ENCODE results near the gene COL4A2.

COL4A2 gene

DNA sequence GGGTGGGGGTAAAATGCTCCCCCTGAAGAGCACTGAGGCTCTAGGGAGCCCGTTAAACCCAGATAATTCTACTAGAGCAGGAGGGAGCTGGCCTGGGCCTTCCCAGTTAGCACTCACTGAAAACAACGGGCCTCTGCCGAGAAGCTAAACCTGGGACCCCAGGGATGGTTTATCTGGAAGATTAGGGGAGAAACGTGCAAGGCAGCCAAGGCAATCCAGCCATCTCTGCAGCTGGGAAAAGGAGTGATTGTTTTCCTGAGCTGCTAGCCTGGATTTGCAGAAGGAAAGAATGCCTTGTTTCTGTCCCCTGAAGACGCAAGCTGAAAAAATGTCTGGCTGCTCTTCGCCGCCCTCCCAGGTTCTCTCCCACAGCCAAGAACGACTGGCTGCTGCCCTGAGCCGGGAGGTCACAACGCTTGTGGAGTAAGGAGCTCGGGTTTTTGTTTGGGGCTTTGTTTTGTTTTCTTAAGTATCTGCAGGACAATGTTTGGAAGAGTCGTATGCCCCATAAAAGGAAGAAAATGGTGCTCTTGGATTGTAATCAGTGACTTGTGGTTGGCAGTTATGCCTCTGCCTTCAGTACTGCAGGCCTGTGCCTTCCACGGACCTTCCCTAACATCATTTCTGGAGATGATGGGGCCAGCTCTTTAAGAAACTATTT is 31.5 kb downstream of the COL4A2 start:
- no peak for DNase-seq (ENCODE audit: low read depth in 1 of 2, low spot score in 1 of 2)

DNA sequence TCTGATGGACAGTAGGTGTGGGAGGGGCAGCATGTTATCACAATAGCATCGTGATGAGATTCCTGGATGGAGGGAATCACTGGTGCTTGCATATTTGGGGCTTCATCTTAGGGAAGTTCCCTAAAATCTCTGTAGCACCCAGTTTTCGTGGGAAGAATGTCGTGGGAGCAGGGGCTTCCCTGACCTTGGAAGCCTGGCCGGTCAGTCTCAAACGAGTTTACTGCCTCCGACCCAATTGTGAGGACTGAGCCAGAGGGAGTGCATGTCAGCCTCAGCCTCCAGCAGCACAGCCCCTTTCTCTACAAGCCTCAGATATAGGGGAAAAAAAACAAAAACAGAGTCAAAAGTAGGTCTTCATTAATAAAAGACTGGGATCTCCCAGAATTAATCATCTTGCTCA is 32.2 kb downstream of the COL4A2 start:
- no peak for DNase-seq (ENCODE audit: low read depth in 1 of 2, low spot score in 1 of 2)

DNA sequence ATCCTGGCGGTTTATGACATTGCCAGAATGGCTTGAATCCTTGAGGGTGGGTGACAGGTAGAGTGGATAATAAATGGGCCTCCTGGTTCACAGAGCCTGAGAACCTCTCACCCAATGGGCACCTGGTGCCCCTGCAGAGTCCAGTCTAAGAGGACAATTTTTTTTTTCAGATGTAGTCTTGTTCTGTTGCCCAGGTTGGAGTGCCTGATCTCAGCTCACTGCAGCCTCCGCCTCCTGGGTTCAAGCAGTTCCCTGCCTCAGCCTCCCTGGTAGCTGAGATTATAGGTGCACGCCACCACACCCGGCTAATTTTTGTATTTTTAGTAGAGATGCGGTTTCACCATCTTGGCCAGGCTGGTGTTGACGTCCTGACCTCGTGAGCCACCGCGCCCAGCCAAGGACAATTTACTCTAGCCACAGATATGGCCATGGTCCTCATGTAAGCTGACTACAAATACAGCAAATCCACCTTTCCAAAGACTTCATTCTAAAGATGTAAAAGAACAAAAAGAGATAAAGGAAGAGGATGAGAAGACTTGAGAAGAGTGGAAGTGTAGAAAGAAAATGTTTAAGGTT is 33.0 kb downstream of the COL4A2 start:
- no peak for DNase-seq (ENCODE audit: low read depth in 1 of 2, low spot score in 1 of 2)

DNA sequence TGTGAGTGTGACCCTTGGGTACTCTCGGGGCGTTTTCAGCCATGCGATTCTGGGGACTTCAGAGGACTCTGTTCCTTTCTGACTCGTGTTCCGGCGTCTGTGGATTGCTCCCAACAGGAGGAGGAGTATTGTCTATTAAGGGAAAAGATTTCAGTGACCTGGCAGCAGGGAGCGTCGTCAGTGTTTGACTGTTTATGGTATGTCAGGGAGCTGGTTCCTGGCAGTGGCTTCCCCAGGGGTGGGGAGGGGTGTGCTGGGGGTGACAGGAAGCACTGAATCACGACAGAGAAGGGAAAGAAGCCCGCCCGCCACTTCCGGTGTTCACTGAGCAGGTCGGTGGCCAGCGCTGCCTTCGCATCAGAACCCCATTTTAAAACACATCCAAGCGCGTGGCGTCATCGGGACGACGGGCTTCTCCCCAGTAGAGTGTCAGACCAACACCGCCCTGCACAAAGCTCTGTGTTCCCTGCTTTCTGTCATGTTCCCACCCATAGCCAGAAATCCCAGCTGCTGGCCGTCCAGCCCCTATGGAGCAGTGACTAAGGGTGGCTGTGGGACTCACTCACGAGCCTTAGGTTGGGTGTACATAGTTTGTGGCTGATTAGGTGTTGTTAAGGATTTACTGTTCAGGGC is 33.8 kb downstream of the COL4A2 start:
- DNase-seq (ENCODE audit: low read depth in 1 of 2, low spot score in 1 of 2): peak; percentile 11 to 30

DNA sequence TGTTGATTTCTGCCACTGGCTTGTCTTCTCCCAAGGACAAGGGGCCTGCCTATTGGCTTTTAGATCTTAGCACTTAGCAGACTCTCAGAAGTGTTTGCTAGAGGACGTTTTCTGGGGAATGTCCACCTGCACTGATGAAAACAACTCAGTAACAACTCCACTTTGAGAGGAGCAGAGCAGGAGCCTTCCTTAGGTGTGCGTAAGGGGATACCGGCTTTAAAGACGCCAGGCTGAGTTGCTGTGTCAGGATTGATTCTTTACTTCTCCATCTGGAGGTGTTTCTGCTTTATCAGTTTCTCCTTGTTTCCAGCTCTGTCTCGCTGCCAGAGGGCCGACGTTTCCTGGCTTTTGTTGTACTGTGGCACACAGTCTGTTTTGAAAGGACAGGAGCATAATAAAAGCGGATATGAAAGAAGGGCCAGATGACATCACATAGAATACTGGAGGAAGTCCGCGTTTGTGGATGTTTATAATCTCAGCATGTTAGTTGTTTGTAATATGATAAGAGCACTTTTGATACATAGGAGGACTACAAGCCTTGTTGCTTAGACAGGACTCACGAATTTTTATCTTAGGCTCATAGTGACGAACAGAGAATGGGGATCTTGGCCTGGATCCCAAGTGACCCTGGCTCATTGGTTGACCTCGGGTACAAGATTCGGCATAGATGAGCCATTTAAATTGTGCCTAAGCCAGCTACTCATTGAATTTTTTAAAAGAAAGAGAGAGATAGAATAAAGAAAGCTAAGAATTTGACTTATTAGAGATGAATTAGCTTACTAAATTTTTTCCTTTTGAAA is 34.6 kb downstream of the COL4A2 start:
- no peak for DNase-seq (ENCODE audit: low read depth in 1 of 2, low spot score in 1 of 2)

DNA sequence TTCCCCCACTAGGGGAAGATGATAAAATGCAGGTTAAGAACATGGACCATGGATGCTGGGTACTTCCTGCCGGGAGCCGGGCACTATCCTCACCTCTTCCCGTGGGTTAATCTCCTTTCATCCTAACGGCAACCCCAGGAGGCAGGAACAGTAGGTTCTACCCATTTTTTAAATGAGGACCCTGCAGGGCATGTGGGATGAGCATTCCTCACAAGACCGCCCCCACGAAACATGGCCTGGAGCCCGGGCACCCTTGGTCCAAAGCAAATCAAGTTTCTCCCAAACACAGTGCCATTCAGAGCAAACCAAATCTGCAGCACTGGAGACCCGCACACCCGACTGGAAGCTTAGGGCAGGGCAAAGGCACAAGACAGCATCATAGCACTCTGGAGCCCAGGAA is 35.4 kb downstream of the COL4A2 start:
- DNase-seq (ENCODE audit: low read depth in 1 of 2, low spot score in 1 of 2): no peak

DNA sequence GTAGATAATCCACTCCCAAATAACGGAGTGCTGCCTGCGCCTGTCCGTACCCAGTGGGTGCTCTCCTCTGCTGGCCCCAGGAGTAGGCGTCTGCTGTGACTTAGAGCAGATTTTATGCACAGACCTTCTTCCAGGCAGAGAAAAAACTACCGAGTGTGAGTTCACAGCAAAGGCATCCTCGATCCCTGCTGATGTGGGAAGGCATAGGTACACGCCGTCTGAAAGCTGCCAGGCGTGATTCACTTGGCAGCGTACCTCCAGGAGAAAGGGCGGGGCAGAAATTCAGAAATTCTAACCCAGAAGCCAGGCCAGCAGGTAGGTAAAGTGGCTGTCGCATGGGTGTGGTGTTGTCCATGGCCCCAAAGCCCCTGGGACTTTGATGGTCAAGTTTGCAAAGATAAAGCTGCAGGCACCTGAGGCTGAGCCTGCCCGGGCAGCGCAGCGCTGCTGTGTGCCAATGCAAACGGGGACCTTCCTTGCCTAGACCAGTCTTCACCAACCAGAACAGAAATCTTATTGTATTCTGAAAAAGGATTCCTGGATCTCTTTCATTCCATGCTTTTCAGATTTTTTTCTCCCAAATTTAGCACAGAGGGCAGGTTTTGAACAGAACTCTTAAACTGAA is 36.3 kb downstream of the COL4A2 start:
- DNase-seq (ENCODE audit: low read depth in 1 of 2, low spot score in 1 of 2): no peak

DNA sequence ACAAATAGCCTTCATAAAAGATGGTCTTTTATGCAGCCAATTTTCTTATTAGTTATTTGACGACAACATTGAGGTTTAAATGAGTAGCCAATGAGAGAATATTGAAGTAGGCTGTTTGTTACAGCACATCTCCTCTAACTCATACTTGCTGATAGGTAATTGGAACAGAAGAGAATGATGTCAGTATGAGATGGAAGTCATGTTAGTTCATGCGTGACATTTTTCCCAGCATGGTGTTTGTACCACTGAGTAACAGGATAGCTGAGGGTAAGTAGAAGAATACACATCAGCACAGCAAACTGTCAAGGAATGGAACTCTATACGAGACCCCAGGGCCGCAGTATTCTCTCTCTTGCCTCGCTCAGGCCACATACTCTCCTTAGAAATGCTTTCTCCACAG is 37.2 kb downstream of the COL4A2 start:
- DNase-seq (ENCODE audit: low read depth in 1 of 2, low spot score in 1 of 2): no peak

DNA sequence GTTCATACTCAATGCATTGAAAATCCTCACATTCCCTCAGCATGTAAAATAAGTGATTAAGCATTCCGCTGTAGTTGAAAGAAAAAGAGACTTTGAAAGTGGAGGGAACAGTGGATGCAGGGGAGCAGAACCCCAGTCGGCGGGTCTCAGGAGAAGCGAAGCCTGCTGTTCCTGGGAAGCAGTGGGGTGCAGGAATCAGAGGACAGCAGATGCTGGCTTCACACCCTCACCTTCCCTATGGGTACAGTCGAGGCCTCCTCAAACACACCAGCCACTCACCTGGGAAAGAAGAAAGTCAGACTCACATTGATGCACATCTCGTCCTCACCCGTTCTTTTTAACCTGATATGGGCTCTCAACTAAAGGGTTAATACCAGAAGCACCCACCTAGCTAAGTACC is 38.2 kb downstream of the COL4A2 start:
- no peak for DNase-seq (ENCODE audit: low read depth in 1 of 2, low spot score in 1 of 2)

DNA sequence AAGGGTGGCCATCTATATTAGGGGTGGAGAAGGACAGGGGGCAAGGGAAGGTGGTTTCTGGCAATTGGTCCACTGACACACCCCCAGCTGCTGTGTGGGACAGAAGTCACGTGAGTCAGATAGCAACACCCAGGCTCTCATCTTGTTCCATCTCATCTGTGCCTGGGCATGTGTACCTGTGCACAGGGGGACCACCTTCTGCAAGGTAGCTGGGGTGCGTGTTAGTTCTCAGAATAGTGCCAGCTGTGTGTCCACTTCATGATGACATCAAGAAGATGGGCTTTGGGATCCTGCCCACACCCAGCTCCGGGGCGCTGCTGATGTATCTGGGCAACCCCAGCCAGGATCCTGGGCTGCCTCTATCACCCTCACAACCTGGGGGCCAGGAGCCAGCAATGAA is 38.6 kb downstream of the COL4A2 start:
- DNase-seq (ENCODE audit: low read depth in 1 of 2, low spot score in 1 of 2): no peak

DNA sequence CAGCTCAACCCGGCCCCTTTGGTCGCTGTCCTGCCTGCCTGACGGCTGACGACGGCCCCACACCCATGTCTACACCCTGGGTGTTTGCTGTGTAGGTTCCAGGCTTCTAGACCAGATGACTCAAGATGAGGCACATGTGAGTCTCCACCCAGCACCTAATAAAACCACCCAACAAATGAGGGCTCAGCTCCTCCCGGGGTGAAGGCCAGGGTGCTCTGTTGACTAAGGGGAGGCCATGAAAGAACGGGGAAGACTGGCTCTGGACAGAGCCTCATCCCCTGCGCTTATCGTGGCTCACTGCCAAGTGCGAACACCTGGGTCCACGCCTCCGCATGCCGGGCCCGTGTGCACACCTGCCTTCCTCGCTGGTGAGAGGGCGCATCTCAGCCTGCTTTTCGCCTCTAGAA is 39.6 kb downstream of the COL4A2 start:
- DNase-seq (ENCODE audit: low read depth in 1 of 2, low spot score in 1 of 2): no peak

DNA sequence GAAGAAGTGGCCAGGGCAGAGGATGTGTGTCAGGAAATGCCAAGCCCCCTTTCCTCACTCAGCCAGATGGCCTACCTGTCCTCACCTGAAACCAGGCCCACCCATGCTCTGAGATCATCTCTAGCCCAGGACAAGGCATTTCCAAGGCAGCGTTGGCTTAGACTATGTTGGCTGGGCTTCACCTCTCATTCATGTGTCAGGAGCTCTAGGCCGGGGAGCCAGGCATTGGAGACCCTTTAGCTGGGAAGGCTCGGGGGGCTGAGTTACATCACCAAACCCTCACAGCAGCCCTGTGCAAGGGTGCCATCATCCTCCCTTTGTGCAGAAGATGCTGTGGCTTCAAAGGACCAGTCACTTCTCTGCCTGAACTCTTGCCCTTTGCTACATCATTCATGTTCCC is 40.0 kb downstream of the COL4A2 start:
- DNase-seq (ENCODE audit: low read depth in 1 of 2, low spot score in 1 of 2): no peak

DNA sequence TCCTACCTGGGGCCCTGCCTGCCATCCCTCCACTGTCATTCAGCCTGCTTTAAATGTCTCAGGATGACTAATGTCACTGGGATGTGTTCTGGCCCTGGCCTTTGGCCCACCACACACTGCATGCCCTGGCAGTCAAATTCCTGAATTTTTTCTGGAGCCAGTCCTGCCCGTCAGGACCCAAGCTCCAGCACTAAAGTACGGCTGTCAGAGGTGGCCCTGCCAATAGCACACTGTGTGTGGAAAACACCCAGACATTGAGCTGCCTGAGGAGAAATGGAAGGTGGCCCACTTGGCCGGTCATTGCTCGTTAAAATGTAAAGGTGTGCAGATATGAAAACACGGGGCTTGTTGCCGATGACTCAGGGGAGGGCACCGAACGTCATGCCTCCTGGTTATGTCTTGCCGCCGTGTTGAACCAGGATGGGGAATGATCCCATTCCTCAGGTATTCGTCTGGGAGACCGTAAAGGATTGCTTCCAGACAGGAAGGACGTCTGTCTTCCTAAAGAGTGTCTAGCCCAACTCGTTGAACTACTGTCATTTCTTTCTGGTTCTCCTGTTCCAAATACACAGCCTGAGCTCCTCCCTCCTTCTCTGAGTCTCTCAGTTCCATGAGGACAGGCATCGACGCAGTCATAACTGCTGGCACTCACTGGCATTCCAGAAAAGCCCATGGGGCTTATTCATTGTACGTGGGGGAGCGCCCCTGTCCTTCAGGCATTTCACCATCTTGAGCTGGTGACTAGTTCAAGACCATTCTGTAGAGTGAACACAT is 40.6 kb downstream of the COL4A2 start:
- no peak for DNase-seq (ENCODE audit: low read depth in 1 of 2, low spot score in 1 of 2)

DNA sequence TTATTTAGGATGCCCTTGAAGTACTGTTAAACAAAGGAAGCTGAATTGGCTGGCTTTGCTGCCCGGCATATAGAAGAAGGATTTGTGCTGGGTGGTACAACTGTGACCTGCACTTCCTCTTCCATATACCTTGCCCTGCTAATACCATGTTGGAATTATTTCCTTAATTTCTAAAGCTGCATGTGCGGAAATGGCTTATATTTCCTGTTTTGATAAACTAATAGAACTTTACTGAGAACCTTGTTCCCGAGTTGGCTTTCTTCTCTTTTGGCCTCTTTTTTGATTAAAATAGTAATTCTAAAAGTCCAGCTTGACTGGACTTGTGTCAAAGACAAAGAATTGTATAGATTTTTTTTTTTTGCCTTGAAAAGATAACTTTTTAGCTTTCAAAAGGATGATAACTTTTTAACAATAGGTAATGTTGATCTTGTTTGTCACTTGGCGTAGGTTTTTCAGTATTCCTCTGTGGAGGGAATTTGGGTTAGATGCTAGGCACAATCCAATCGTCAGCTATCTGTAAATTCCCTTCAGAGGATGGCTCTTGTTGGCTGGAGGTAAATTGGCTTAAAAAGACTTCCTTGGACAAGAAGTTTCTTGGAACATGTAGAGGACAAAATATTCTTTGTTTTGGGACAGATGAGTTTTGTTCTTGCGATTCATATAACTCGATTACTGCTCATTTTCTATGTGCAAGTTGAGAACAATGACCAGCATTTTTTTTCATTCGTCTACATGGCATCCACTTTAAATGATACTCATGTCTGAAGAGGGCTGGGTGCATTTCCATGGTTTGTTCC is 41.4 kb downstream of the COL4A2 start:
- no peak for DNase-seq (ENCODE audit: low read depth in 1 of 2, low spot score in 1 of 2)

DNA sequence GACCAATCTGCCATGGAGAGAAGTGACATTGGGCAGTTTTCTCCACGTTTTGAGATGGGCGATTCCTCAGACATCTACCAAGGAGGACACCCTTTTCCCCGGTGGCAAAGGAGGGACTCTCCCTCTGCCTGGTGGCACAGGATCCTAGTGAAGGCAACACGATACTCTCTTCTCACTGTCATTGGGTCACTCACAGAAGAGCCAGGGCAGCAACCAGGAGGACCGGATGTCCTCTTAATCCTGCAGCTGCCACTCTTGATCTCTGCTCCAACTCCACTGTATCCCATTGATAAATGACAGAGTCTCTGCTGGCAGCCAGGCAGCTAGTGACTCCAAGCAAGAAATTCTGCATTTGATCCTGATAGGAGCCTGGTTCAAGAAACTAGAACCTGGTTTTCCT is 42.2 kb downstream of the COL4A2 start:
- DNase-seq (ENCODE audit: low read depth in 1 of 2, low spot score in 1 of 2): no peak

DNA sequence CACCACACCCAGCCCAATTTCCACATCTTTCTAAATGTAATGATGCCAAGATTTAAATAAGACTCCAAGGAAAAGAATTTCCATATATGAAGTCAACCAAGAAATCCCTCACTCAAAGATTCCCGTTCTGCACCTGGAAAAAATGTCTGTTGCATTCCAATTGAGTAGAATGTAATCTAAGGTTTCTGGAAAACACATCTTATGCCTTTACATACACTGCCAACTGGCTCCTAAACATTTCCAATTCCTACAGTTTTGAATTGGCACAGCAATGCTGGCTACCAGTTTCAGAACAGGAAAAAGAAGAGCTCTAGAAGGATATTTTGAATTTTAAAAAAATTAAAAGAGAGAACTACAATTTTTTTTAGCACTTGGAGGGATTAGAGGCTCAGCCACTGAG is 43.0 kb downstream of the COL4A2 start:
- no peak for DNase-seq (ENCODE audit: low read depth in 1 of 2, low spot score in 1 of 2)

DNA sequence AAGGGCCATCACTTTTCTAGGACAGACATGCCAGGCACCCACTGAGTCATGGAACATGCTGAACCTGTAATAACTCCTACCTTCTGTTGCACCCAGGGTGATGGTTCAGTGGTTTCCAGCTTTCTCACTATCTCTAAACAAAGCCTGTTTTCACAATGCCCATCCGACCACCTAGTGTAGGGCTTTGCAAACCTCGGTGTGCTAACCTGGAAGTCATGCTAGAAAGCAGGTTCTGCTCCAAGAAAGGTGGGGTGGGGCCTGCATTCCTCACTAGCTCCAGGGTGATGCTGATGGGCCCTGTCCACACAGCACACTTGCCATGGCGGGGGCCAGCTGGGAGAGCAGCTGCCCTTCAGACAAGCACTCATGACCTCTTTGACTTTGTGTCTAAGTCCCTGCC is 43.4 kb downstream of the COL4A2 start:
- DNase-seq (ENCODE audit: low read depth in 1 of 2, low spot score in 1 of 2): no peak

DNA sequence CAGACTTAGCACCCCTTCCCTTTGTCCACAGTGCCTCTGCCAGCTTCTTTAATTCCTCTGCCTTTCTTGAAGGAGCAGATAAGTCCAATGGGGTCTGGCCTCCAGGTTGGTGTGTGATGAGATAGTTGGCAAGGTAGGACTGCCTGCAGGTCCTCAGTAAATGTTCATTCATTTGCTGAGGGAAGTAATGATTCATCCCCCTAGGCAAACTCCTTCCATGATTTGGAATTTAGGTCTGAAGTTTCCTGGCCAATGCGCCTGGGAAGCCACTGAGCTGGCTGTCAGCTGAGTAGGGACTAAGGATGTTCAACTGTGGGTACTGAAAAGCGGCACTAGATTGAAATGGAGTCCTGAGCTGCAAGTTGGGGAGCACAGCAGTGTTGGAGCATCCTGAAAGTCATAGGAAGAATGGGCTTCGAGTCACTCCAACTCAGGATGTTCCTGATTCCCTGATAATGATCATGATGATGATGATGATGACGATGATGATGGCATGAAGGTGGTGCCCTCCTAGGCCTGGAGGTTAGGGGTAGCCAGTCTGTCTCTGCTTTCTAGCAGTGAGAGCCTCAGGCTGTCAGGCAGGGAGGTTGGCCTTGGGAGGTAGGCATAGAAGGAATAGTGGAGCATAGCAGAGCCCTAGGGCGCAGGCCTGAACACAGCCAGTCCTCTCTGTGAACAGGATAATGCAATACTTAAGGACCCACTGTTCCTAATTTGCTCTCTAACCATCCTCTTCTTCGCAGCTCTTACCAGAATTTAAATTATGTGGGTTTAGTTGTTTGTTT is 44.7 kb downstream of the COL4A2 start:
- DNase-seq (ENCODE audit: low read depth in 1 of 2, low spot score in 1 of 2): no peak

DNA sequence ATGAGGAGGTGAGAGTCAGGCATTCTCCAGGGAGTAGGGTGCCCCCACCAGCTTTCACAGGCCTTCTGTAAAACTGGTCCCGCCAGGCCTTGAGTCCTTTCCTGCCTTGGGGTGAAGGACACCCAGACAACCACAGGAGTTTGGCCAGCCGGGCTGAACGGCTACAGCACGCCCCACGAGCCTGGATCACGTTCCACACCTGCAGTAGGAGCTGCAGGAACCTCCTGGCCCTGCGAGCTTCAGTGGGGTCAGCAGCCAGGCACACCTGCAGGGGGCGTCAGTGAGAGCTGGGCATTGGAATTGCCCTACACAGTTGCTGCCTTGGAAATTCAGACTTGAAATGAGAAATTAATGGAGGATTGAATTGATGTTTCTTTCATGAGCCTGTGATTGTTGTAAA is 45.7 kb downstream of the COL4A2 start:
- DNase-seq (ENCODE audit: low read depth in 1 of 2, low spot score in 1 of 2): no peak
